HepG2 (cell line): ENCODE data around the gene SBK3. TPM values are rescaled to one million over a fixed set of nuclear protein-coding genes. Genes with fewer than 3 reads are reported as not detected.

ENCODE experiments used
- ATAC-seq: fragments of 200-7000 bp; cut with Tn5 transposase; 3 replicates; pipeline ENCODE4 v1.9.1; 2020; ENCODE audit warnings: mild to moderate bottlenecking, moderate library complexity
- BruUV-seq: library from RNA; stranded (reverse); fragments of 400-500 nt; replicated peaks from 2 replicates; lab custom pipeline; 2021; lab: Mats Ljungman, UMichigan
- CTCF ChIA-PET: fragments of 300-600 bp; formaldehyde crosslinking; extraction: SDS; loops from one replicate; lab custom pipeline; 2021; ENCODE audit warnings: low total read pairs, inconsistent platforms, low intra/inter-chr PET ratio; lab: Yijun Ruan, JAX
- POLR2A ChIA-PET: fragments of 350-600 bp; sonication (Branson Sonifier 250); formaldehyde crosslinking; loops from one replicate; lab custom pipeline; 2020; ENCODE audit warnings: antibody characterized with exemption, inconsistent platforms; lab: Yijun Ruan, JAX
- DNase-seq: peaks from one replicate; pipeline ENCODE4 v3.0.0-alpha.2; 2015; ENCODE audit warnings: low spot score
- FAIRE-seq: peaks from 3 replicates; lab custom pipeline; 2011; peaks lifted over from hg19 to GRCh38; lab: Jason Lieb, UNC
- H2AFZ ChIP-seq: one replicate; pipeline ENCODE4 v1.6.1; 2011; ENCODE audit warnings: low read length, inconsistent platforms
- H3K27ac ChIP-seq: fragments of 300-600 bp; 3 replicates; pipeline ENCODE4 v1.8.0; 2011; ENCODE audit warnings: mixed run types, mild to moderate bottlenecking, mixed read lengths, low read length, inconsistent platforms; ENCODE audit not compliant: insufficient read depth; ENCODE audit errors: extremely low read length
- H3K27me3 ChIP-seq, 2 experiments: fragments of 200-600 bp in 1 of 2; 2 replicates in 1 of 2; 3 replicates in 1 of 2; pipeline versions ENCODE4 v1.6.0 to v1.8.0; 2011; ENCODE audit warnings: low read length in 2 of 2, mild to moderate bottlenecking in 2 of 2, moderate library complexity in 2 of 2, inconsistent platforms in 1 of 2; ENCODE audit not compliant: insufficient read depth in 2 of 2, control insufficient read depth in 1 of 2
- H3K36me3 ChIP-seq, 2 experiments: fragments of 200-600 bp in 1 of 2; replicated peaks in 1 of 2; 2 replicates in 1 of 2; 3 replicates in 1 of 2; pipeline versions ENCODE4 v1.5.1 to v1.8.0; 2011; ENCODE audit warnings: low read length in 2 of 2, inconsistent platforms in 1 of 2; ENCODE audit not compliant: insufficient read depth in 2 of 2, control insufficient read depth in 1 of 2
- H3K4me1 ChIP-seq: 2 replicates; pipeline ENCODE4 v1.5.1; 2012; ENCODE audit warnings: low read length, inconsistent platforms; ENCODE audit not compliant: insufficient read depth
- H3K4me2 ChIP-seq: 2 replicates; pipeline ENCODE4 v1.6.0; 2011; ENCODE audit warnings: low read depth, low read length, inconsistent platforms
- H3K4me3 ChIP-seq, 3 experiments: fragments of 200-600 bp in 1 of 3; sonication (generic), shearing (Covaris generic) in 1 of 3; replicated peaks in 1 of 3; 2 replicates each; pipeline ENCODE4 v1.5.1; 2011 to 2016; ENCODE audit warnings: low read length in 3 of 3, inconsistent platforms in 2 of 3, low read depth in 2 of 3, mild to moderate bottlenecking in 2 of 3, control low read depth in 1 of 3, mixed read lengths in 1 of 3; ENCODE audit not compliant: insufficient read depth in 1 of 3
- H3K79me2 ChIP-seq: one replicate; pipeline ENCODE4 v1.6.1; 2011; ENCODE audit warnings: low read length, inconsistent platforms; ENCODE audit not compliant: insufficient read depth
- H3K9ac ChIP-seq: 2 replicates; pipeline ENCODE4 v1.6.0; 2011; ENCODE audit warnings: mild to moderate bottlenecking, low read depth, low read length, inconsistent platforms; ENCODE audit not compliant: insufficient read depth
- H3K9me3 ChIP-seq: 2 replicates; pipeline ENCODE4 v1.5.1; 2012; ENCODE audit warnings: mild to moderate bottlenecking, low read length
- H4K20me1 ChIP-seq: 2 replicates; pipeline ENCODE4 v1.6.0; 2011; ENCODE audit warnings: inconsistent platforms, mild to moderate bottlenecking, low read length, moderate library complexity; ENCODE audit not compliant: insufficient read depth
- CBFB ChIP-seq: sonication (generic); formaldehyde crosslinking; IDR thresholded peaks from 2 replicates; pipeline ENCODE4 v1.4.0; 2020; ENCODE audit warnings: missing genetic modification reagents
- FOXA3 ChIP-seq: IDR thresholded peaks from 2 replicates; pipeline ENCODE4 v1.6.1; 2016; ENCODE audit warnings: missing genetic modification reagents, missing compliant biosample characterization
- IKZF5 ChIP-seq: IDR thresholded peaks from 2 replicates; pipeline ENCODE4 v1.6.1; 2018; ENCODE audit warnings: missing genetic modification reagents, mild to moderate bottlenecking, missing compliant biosample characterization
- PPARG ChIP-seq: conservative IDR thresholded peaks from 2 replicates; pipeline ENCODE4 v1.6.1; 2016; ENCODE audit warnings: missing biosample characterization, missing genetic modification reagents
- REPIN1 ChIP-seq: sonication (generic); formaldehyde crosslinking; IDR thresholded peaks from 2 replicates; pipeline ENCODE4 v1.8.0; 2022; ENCODE audit warnings: missing genetic modification reagents, low read depth, mild to moderate bottlenecking, borderline replicate concordance
- SCMH1 ChIP-seq: sonication (generic); formaldehyde crosslinking; IDR thresholded peaks from 2 replicates; pipeline ENCODE4 v1.9.0; 2021; ENCODE audit warnings: missing genetic modification reagents, mild to moderate bottlenecking, borderline replicate concordance
- THAP8 ChIP-seq: sonication (generic); formaldehyde crosslinking; IDR thresholded peaks from 2 replicates; pipeline ENCODE4 v1.5.1; 2020; ENCODE audit warnings: missing genetic modification reagents, mild to moderate bottlenecking, borderline replicate concordance
- U2AF1 ChIP-seq: fragments of 200-400 bp; formaldehyde crosslinking; optimal IDR thresholded peaks from 2 replicates; pipeline ENCODE3; 2017; ENCODE audit warnings: mild to moderate bottlenecking, low read depth, low read length
- ZBTB42 ChIP-seq: sonication (generic); formaldehyde crosslinking; IDR thresholded peaks from 2 replicates; pipeline ENCODE4 v1.5.0; 2020; ENCODE audit warnings: mild to moderate bottlenecking, missing genetic modification reagents
- ZNF232 ChIP-seq: sonication (generic); formaldehyde crosslinking; IDR thresholded peaks from 2 replicates; pipeline ENCODE4 v1.4.0; 2020; ENCODE audit warnings: missing genetic modification reagents, borderline replicate concordance
- ZNF460 ChIP-seq: sonication (generic); formaldehyde crosslinking; IDR thresholded peaks from 2 replicates; pipeline ENCODE4 v1.5.1; 2020; ENCODE audit warnings: missing genetic modification reagents, mild to moderate bottlenecking, borderline replicate concordance
- ZSCAN30 ChIP-seq: sonication (generic); formaldehyde crosslinking; IDR thresholded peaks from 2 replicates; pipeline ENCODE4 v1.5.0; 2020; ENCODE audit warnings: mild to moderate bottlenecking, missing genetic modification reagents
- WGBS: methylation state at CpG from one replicate; pipeline ENCODE4 v1.1.6; 2017; ENCODE audit warnings: low lambda C conversion rate; 5-methylcytosine and 5-hydroxymethylcytosine counted together
- in situ Hi-C: cut with HindIII; loops from 2 replicates; pipeline ENCODE4 v1.10.0; 2017; ENCODE audit warnings: low pct_unique_long_range_greater_than_20kb; ENCODE audit not compliant: extremely low pct_ligation_motif_present
- intact Hi-C: fragments of 100-400 bp; cut with micrococcal nuclease; formaldehyde crosslinking; loops from one replicate; pipeline ENCODE4 v1.10.0; 2022; ENCODE audit not compliant: unreplicated experiment
- polyA plus RNA-seq, 8 experiments: library from polyadenylated mRNA; depleted of rRNA in 3 of 8; stranded (reverse) in 7 of 8; unstranded in 1 of 8; fragments of >200 nt; fragmentation: Illumina TruSeq in 4 of 8; extraction: Trizol in 4 of 8; gene quantifications; 2 replicates each; pipeline versions ENCODE4 v1.2.1 to v1.2.3, GENCODE V29; 2011 to 2016; ENCODE audit warnings: low read depth in 4 of 8, missing spikeins in 1 of 8, mixed read lengths in 1 of 8; ENCODE audit not compliant: insufficient read depth in 1 of 8
- total RNA-seq, 5 experiments: library from RNA; depleted of rRNA; stranded (reverse); fragments of >200 nt; fragmentation: Illumina TruSeq; extraction: Trizol; gene quantifications; 2 replicates each; pipeline ENCODE4 v1.2.3, GENCODE V29; 2016; ENCODE audit warnings: low read depth in 1 of 5

Gene SBK3
- total and polyA plus RNA-seq, 2 of the 13 experiments (the other 11 are each of a cell fraction or from before 2014, with no cell fraction given) = 0.66 to 0.77 TPM

GRCh38 chr19:55526216-55527196, 18.8 kb downstream of the SBK3 start (continued):
- TF ChIP-seq CBFB (CRISPR knock-in tag) = peak; percentile 21; the same call in 1 of the 2 replicates

GRCh38 chr19:55525289-55526101, 19.8 kb downstream of the SBK3 start:
- Histone ChIP-seq H3K9me3 (no peaks in the 10 kb centered on the region), H3K9ac (no peak overlapping the region), H3K79me2 (no peaks in the 10 kb centered on the region), H3K4me3 (no peak overlapping the region), H3K27me3 (peaks cover 0 to 2% of the 10 kb centered on the region in 2 experiments; a peak in 1 of 5 replicates), H4K20me1 (no peaks in the 10 kb centered on the region), H3K27ac (no peak overlapping the region), H3K36me3 (no peaks in the 10 kb centered on the region), H3K4me1 (peaks cover 33% of the 10 kb centered on the region), H3K4me2 (no peak overlapping the region), H2AFZ (no peak overlapping the region)
- FAIRE-seq (no peak), DNase-seq (no peak), ATAC-seq (no peak)
- ChIA-PET POLR2A (interaction anchor here (1.1 to 1.2 kb wide), 3 partner anchors 20 to 99 kb away, joined by 3 to 4 read pairs (median 4); partner anchors contain the start of genes FIZ1, SBK3 and ZNF784), CTCF (no interaction called here)
- BruUV-seq = no TSS peak
- intact Hi-C loops (no loop called here), in situ Hi-C loops (no loop called here)
- 43% methylated on average over 18 of the region's 29 CpGs for WGBS
- TF ChIP-seq ZNF232 (CRISPR knock-in tag) = no peak
- no peak for TF ChIP-seq ZBTB42 (CRISPR knock-in tag)
- no peak for TF ChIP-seq REPIN1 (CRISPR knock-in tag)
- no peak for TF ChIP-seq THAP8
- no peak for TF ChIP-seq U2AF1
- no peak for TF ChIP-seq IKZF5
- no peak for TF ChIP-seq PPARG (CRISPR knock-in tag)
- TF ChIP-seq FOXA3 = no peak
- no peak for TF ChIP-seq ZNF460 (CRISPR knock-in tag)
- TF ChIP-seq SCMH1 (CRISPR knock-in tag) = no peak
- TF ChIP-seq ZSCAN30 (CRISPR knock-in tag) = no peak
